B cell (primary cell): Measurements from ENCODE around the gene ZNF608. TPM values are rescaled to one million over a fixed set of nuclear protein-coding genes. Genes with fewer than 3 reads are reported as not detected.

ENCODE experiments used
- ATAC-seq: fragments of 200-7000 bp; cut with Tn5 transposase; one replicate; pipeline ENCODE4 v1.10.0; 2021; ENCODE audit warnings: low read depth, mild to moderate bottlenecking, moderate number of reproducible peaks, moderate library complexity
- CTCF ChIA-PET: fragments of 350-600 bp; sonication (Branson Sonifier 250); formaldehyde crosslinking; loops from one replicate; lab custom pipeline; 2021; ENCODE audit warnings: antibody characterized with exemption, inconsistent platforms; lab: Charles Lee
- POLR2A ChIA-PET: fragments of 350-600 bp; sonication (Branson Sonifier 250); formaldehyde crosslinking; loops from one replicate; lab custom pipeline; 2021; ENCODE audit warnings: antibody characterized with exemption; lab: Charles Lee
- DNase-seq: peaks from one replicate; pipeline ENCODE4 v3.0.0; 2013
- H2AFZ ChIP-seq: 2 replicates; pipeline ENCODE4 v1.6.1; 2012; ENCODE audit warnings: mild to moderate bottlenecking, low read depth, low read length; ENCODE audit not compliant: insufficient read depth, poor library complexity, severe bottlenecking
- H3K27ac ChIP-seq, 2 donors: 1 replicate in 1 of 2; 2 replicates in 1 of 2; pipeline ENCODE4 v1.5.1; 2012 to 2013; ENCODE audit warnings: low read length in 2 of 2, mild to moderate bottlenecking in 2 of 2, moderate library complexity in 1 of 2
- H3K27me3 ChIP-seq, 4 experiments: fragments of 200-600 bp in 1 of 4; sonication (generic) in 1 of 4; replicated peaks in 1 of 4; 1 replicate in 2 of 4; 2 replicates in 2 of 4; pipeline versions ENCODE4 v1.6.1 to v1.7.0; 2013 to 2016; ENCODE audit warnings: low read length in 3 of 4, mild to moderate bottlenecking in 2 of 4, mixed read lengths in 1 of 4, moderate library complexity in 1 of 4; ENCODE audit not compliant: insufficient read depth in 4 of 4, control insufficient read depth in 3 of 4; ENCODE audit errors: control extremely low read depth in 1 of 4
- H3K36me3 ChIP-seq, 2 experiments: replicated peaks in 1 of 2; 1 replicate in 1 of 2; 2 replicates in 1 of 2; pipeline versions ENCODE4 v1.6.1 to v1.7.1; 2013; ENCODE audit warnings: low read length in 1 of 2; ENCODE audit not compliant: insufficient read depth in 2 of 2, control insufficient read depth in 1 of 2; ENCODE audit errors: control extremely low read depth in 1 of 2, extremely low read depth in 1 of 2
- H3K4me1 ChIP-seq, 2 donors: fragments of 200-600 bp in 1 of 2; sonication (generic) in 1 of 2; 1 replicate in 1 of 2; 2 replicates in 1 of 2; pipeline versions ENCODE4 v1.5.1 to v1.6.1; 2013 to 2017; ENCODE audit warnings: low read length in 2 of 2; ENCODE audit not compliant: control insufficient read depth in 2 of 2, insufficient read depth in 2 of 2
- H3K4me2 ChIP-seq: replicated peaks from 2 replicates; pipeline ENCODE3; 2012; ENCODE audit warnings: mild to moderate bottlenecking, low read depth, low read length; ENCODE audit not compliant: poor library complexity, severe bottlenecking
- H3K4me3 ChIP-seq, 5 experiments: fragments of 200-600 bp in 1 of 5; sonication (generic) in 1 of 5; 1 replicate in 3 of 5; 2 replicates in 2 of 5; pipeline versions ENCODE4 v1.5.1 to v1.7.0; 2011 to 2016; ENCODE audit warnings: low read length in 4 of 5, mild to moderate bottlenecking in 4 of 5, low read depth in 2 of 5, control low read depth in 1 of 5, moderate library complexity in 1 of 5; ENCODE audit not compliant: insufficient read depth in 1 of 5; ENCODE audit errors: control extremely low read depth in 1 of 5, extremely low read depth in 1 of 5
- H3K79me2 ChIP-seq: fragments of 200-600 bp; sonication (generic); one replicate; pipeline ENCODE4 v1.6.0; 2016; ENCODE audit warnings: low read length; ENCODE audit not compliant: control insufficient read depth, insufficient read depth
- H3K9ac ChIP-seq: fragments of 200-600 bp; sonication (generic); 2 replicates; pipeline ENCODE4 v1.6.1; 2017; ENCODE audit warnings: mild to moderate bottlenecking, low read length, moderate library complexity
- H3K9me3 ChIP-seq, 3 donors: one replicate each; pipeline versions ENCODE4 v1.6.1 to v1.7.1; 2013; ENCODE audit warnings: low read length in 2 of 3; ENCODE audit not compliant: control insufficient read depth in 2 of 3, insufficient read depth in 1 of 3; ENCODE audit errors: control extremely low read depth in 1 of 3
- H4K20me1 ChIP-seq: 2 replicates; pipeline ENCODE4 v1.6.0; 2012; ENCODE audit warnings: mild to moderate bottlenecking, low read length; ENCODE audit not compliant: insufficient read depth, control insufficient read depth, poor library complexity, severe bottlenecking
- H3K27ac Mint-ChIP-seq: one replicate; pipeline ENCODE4 v1.8.0; 2021; ENCODE audit warnings: mixed read lengths
- H3K27me3 Mint-ChIP-seq: one replicate; pipeline ENCODE4 v1.8.0; 2021; ENCODE audit warnings: mixed read lengths
- H3K4me1 Mint-ChIP-seq: one replicate; pipeline ENCODE4 v1.8.0; 2021; ENCODE audit warnings: mixed read lengths
- H3K4me3 Mint-ChIP-seq: one replicate; pipeline ENCODE4 v1.8.0; 2021; ENCODE audit warnings: mixed read lengths
- H3K9me3 Mint-ChIP-seq: one replicate; pipeline ENCODE4 v1.8.0; 2022; ENCODE audit warnings: mixed read lengths; ENCODE audit not compliant: insufficient read depth
- EZH2 ChIP-seq: IDR thresholded peaks from 2 replicates; pipeline ENCODE4 v1.6.1; 2012; ENCODE audit warnings: borderline replicate concordance, low read depth, mild to moderate bottlenecking, moderate library complexity, low read length; ENCODE audit not compliant: insufficient read depth, poor library complexity, severe bottlenecking
- WGBS: methylation state at CpG from one replicate; pipeline ENCODE4 v1.1.5; 2013; ENCODE audit warnings: missing lambda C conversion rate; ENCODE audit not compliant: insufficient coverage; 5-methylcytosine and 5-hydroxymethylcytosine counted together
- intact Hi-C: fragments of 100-400 bp; cut with micrococcal nuclease; formaldehyde crosslinking; loops from one replicate; pipeline ENCODE4 v1.10.0; 2022
- polyA plus RNA-seq: library from polyadenylated mRNA; depleted of rRNA; stranded (reverse); fragments of >200 nt; gene quantifications from 2 replicates; pipeline ENCODE4 v1.2.3, GENCODE V29; 2012
- total RNA-seq, 2 donors: library from RNA; stranded (reverse); fragments of 120-200 nt in 1 of 2; gene quantifications; 1 replicate in 1 of 2; 2 replicates in 1 of 2; pipeline versions ENCODE4 v1.2.3 to v1.2.4, GENCODE V29; 2013 to 2022
- TF ChIP-seq, protein P1 (sequence below): fragments of 200-600 bp; IDR thresholded peaks from one replicate; pipeline ENCODE4 v1.8.0; 2022; ENCODE audit warnings: antibody characterized with exemption, mild to moderate bottlenecking

Gene ZNF608
- total and polyA plus RNA-seq, 2 donors (not counting 1 experiment from before 2014, with no cell fraction given) = 8.5 to 17.4 TPM

- Histone ChIP-seq H3K4me2 (no peak overlapping the region), H3K9ac (no peak overlapping the region), H3K27ac (no peak overlapping the region), H3K79me2 (no peaks in the 10 kb centered on the region), H2AFZ (no peak overlapping the region), H3K9me3 (no peaks in the 10 kb centered on the region), H3K27me3 (no peaks in the 10 kb centered on the region), H4K20me1 (no peaks in the 10 kb centered on the region), H3K4me1 (no peaks in the 10 kb centered on the region), H3K36me3 (no peaks in the 10 kb centered on the region), H3K4me3 (no peak overlapping the region)
- no CpG with 5 or more reads among the region's 1 CpG for WGBS
- ChIA-PET CTCF (interaction anchor here (1.4 kb wide), 1 partner anchor 8 kb away, joined by 3 read pairs; no protein-coding TSS in a partner anchor), POLR2A (no interaction called here)
- peaks cover 3% of the 10 kb centered on the region for H3K9me3 Mint-ChIP-seq
- intact Hi-C loops = no loop called here
- no peak for DNase-seq
- no peak overlapping the region for H3K4me3 Mint-ChIP-seq
- H3K4me1 Mint-ChIP-seq = peaks cover 5% of the 10 kb centered on the region
- no peaks in the 10 kb centered on the region for H3K27me3 Mint-ChIP-seq
- H3K27ac Mint-ChIP-seq = no peak overlapping the region
- TF ChIP-seq EZH2 = no peak
- TF ChIP-seq, protein P1, sequence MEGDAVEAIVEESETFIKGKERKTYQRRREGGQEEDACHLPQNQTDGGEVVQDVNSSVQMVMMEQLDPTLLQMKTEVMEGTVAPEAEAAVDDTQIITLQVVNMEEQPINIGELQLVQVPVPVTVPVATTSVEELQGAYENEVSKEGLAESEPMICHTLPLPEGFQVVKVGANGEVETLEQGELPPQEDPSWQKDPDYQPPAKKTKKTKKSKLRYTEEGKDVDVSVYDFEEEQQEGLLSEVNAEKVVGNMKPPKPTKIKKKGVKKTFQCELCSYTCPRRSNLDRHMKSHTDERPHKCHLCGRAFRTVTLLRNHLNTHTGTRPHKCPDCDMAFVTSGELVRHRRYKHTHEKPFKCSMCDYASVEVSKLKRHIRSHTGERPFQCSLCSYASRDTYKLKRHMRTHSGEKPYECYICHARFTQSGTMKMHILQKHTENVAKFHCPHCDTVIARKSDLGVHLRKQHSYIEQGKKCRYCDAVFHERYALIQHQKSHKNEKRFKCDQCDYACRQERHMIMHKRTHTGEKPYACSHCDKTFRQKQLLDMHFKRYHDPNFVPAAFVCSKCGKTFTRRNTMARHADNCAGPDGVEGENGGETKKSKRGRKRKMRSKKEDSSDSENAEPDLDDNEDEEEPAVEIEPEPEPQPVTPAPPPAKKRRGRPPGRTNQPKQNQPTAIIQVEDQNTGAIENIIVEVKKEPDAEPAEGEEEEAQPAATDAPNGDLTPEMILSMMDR = no peak
- ATAC-seq = no peak
These were observed 26.2 kb upstream of the ZNF608 start for GRCh38 chr5:124772457-124773200.

GRCh38 chr5:124771761-124772160, 25.3 kb upstream of the ZNF608 start:
- Histone ChIP-seq H3K27me3 (no peaks in the 10 kb centered on the region), H3K4me2 (no peak overlapping the region), H4K20me1 (no peaks in the 10 kb centered on the region), H3K27ac (no peak overlapping the region), H3K9me3 (no peaks in the 10 kb centered on the region), H3K36me3 (no peaks in the 10 kb centered on the region), H3K4me3 (no peak overlapping the region), H2AFZ (no peak overlapping the region), H3K79me2 (no peaks in the 10 kb centered on the region), H3K4me1 (no peaks in the 10 kb centered on the region), H3K9ac (no peak overlapping the region)
- no peak for DNase-seq
- WGBS = 100% methylated on average over 1 of the region's 3 CpGs
- intact Hi-C loops = no loop called here
- Mint-ChIP-seq H3K4me1 (peaks cover 5% of the 10 kb centered on the region), H3K27ac (no peak overlapping the region), H3K4me3 (no peak overlapping the region), H3K27me3 (no peaks in the 10 kb centered on the region), H3K9me3 (peaks cover 3% of the 10 kb centered on the region)
- TF ChIP-seq EZH2 = no peak
- TF ChIP-seq, protein P1 = no peak
- ChIA-PET POLR2A (no interaction called here), CTCF (no interaction called here)
- ATAC-seq = no peak
